Left lung (tissue), 10 donors: ENCODE measurements around the gene EML1. TPM values are rescaled to one million over a fixed set of nuclear protein-coding genes. Genes with fewer than 3 reads are reported as not detected.

Experiments used
- ATAC-seq: fragments of 200-7000 bp; cut with Tn5 transposase; one replicate; pipeline ENCODE4 v1.9.1; 2020; ENCODE audit warnings: moderate library complexity
- DNase-seq, 4 donors: peaks; one replicate each; pipeline ENCODE4 v3.0.0-alpha.2; 2013 to 2020
- H3K27ac ChIP-seq, 2 donors: fragments of 200-600 bp; sonication (generic) in 1 of 2; one replicate each; pipeline versions ENCODE4 v1.5.0 to v1.8.0; 2020 to 2021
- H3K27me3 ChIP-seq, 2 donors: fragments of 200-600 bp; sonication (generic) in 1 of 2; one replicate each; pipeline versions ENCODE4 v1.5.0 to v1.8.0; 2020 to 2021
- H3K36me3 ChIP-seq, 2 donors: fragments of 200-600 bp; sonication (generic) in 1 of 2; one replicate each; pipeline versions ENCODE4 v1.5.0 to v1.8.0; 2020 to 2021
- H3K4me1 ChIP-seq, 2 donors: fragments of 200-600 bp; one replicate each; pipeline ENCODE4 v1.8.0; 2021
- H3K4me3 ChIP-seq, 2 donors: fragments of 200-600 bp; sonication (generic) in 1 of 2; one replicate each; pipeline versions ENCODE4 v1.5.0 to v1.8.0; 2020 to 2021; ENCODE audit warnings: mild to moderate bottlenecking in 1 of 2
- H3K9me3 ChIP-seq, 2 donors: fragments of 200-600 bp; sonication (generic) in 1 of 2; one replicate each; pipeline versions ENCODE4 v1.5.0 to v1.8.0; 2020 to 2021
- intact Hi-C, 2 donors: fragments of 100-400 bp; cut with DNase I; formaldehyde crosslinking; loops; one replicate each; pipeline versions ENCODE4 v1.11.2 to v1.14.2; 2022
- polyA plus RNA-seq, 6 donors: library from polyadenylated mRNA; unstranded; fragments of 120-200 nt; gene quantifications; one replicate each; pipeline ENCODE4 v1.2.1, GENCODE V29; 2013; ENCODE audit not compliant: insufficient read length in 6 of 6
- total RNA-seq, 2 donors: library from RNA; stranded (reverse); fragmentation: NEBNext Ultra II Directional; extraction: Animal tissue kit (Norgen Biotek cat#: 25700); gene quantifications; one replicate each; pipeline ENCODE4 v1.2.1, GENCODE V29; 2021
- TF ChIP-seq, protein P1 (sequence below), 2 donors: fragments of 200-600 bp; sonication (generic) in 1 of 2; IDR thresholded peaks; one replicate each; pipeline versions ENCODE4 v1.5.0 to v1.8.0; 2021; ENCODE audit warnings: antibody characterized with exemption in 2 of 2
- donor health status: DM: no; HTN: yes; CAD: no.
- donor health status: DM: no; HTN: no; CAD: no.

Gene EML1
- total and polyA plus RNA-seq, 8 donors, result 24.6 to 48.6 (median 42.2) TPM

DNA sequence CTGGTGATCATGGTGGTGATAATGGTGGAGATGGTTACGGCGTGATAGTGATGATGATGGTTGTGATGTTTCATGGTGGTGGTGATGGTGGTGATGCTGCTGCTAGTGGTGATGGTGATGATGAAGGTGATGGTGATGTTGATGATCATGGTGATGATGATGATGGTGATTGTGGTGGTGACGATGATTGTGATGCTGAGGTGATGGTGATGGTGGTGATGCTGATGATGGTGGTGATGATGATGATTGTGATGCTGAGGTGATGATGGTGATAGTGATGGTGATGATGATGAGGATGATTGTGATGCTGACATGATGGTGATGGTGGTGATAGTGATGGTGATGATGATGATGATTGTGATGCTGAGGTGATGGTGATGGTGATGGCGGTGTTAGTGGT lies 158.8 kb downstream of the EML1 start:
- DNase-seq (no peak), ATAC-seq (no peak)
- Histone ChIP-seq H3K9me3 (no peaks in the 10 kb centered on the region), H3K36me3 (no peaks in the 10 kb centered on the region), H3K27ac (no peak overlapping the region), H3K4me3 (no peak overlapping the region), H3K4me1 (peaks cover 0 to 5% of the 10 kb centered on the region in 2 donors), H3K27me3 (peaks cover 0 to 23% of the 10 kb centered on the region in 2 donors)
- intact Hi-C loops, result no loop called here
- TF ChIP-seq, protein P1, sequence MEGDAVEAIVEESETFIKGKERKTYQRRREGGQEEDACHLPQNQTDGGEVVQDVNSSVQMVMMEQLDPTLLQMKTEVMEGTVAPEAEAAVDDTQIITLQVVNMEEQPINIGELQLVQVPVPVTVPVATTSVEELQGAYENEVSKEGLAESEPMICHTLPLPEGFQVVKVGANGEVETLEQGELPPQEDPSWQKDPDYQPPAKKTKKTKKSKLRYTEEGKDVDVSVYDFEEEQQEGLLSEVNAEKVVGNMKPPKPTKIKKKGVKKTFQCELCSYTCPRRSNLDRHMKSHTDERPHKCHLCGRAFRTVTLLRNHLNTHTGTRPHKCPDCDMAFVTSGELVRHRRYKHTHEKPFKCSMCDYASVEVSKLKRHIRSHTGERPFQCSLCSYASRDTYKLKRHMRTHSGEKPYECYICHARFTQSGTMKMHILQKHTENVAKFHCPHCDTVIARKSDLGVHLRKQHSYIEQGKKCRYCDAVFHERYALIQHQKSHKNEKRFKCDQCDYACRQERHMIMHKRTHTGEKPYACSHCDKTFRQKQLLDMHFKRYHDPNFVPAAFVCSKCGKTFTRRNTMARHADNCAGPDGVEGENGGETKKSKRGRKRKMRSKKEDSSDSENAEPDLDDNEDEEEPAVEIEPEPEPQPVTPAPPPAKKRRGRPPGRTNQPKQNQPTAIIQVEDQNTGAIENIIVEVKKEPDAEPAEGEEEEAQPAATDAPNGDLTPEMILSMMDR (IDR thresholded peaks at IDR 0.05), result no peak

DNA sequence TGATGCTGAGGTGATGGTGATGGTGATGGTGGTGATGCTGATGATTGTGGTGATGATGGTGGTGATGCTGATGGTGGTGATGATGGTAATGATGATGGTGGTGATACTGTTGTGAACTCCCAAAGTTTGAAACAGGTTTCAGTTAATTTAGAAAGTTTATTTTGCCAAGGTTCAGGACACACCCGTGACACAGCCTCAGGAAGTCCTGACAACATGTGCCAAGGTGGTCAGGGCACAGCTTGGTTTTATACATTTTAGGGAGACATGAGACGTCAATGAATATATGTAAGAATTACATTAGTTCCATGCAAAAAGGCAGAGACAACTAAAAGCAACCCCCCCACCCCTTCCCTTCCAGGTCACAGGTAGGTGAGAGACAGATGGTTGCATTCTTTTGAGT lies 159.2 kb downstream of the EML1 start:
- Histone ChIP-seq H3K4me3 (no peak overlapping the region), H3K9me3 (no peaks in the 10 kb centered on the region), H3K27ac (no peak overlapping the region), H3K27me3 (peaks cover 0 to 19% of the 10 kb centered on the region in 2 donors), H3K36me3 (no peaks in the 10 kb centered on the region), H3K4me1 (peaks cover 0 to 1% of the 10 kb centered on the region in 2 donors)
- TF ChIP-seq, protein P1 (IDR thresholded peaks at IDR 0.05), result no peak
- intact Hi-C loops, result no loop called here
- DNase-seq (no peak), ATAC-seq (no peak)

DNA sequence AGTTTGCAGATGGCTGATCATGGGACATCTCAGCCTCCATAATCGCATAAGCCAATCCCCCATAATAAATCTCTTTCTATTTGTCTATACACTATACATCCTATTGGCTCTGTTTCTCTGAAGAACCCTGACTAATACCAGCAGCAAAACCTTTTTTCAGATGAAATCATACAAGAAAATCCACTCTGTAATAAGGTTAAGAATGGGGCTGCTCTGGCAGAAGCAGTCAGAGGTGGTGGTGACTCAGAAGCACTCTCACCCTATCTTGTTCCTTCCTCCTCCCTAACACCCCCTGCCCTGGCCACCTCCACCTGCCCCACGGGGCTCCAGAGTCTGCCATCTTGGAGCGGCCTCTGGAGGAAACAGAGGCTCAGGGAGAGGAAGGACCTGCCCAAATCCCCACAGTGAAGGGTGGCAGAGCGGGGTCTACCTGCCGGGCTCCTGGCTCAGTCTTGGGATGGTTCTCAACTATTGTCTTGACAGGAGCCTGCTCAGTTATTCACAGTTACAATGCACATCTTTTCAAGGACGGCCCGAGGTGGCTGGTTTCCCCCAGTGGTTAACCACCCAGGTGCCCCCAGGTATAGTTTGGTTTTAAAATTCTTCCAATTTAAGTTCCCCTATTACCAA lies 162.7 kb downstream of the EML1 start:
- Histone ChIP-seq H3K4me3 (no peak overlapping the region), H3K27me3 (peaks cover 0 to 17% of the 10 kb centered on the region in 2 donors), H3K9me3 (no peaks in the 10 kb centered on the region), H3K27ac (no peak overlapping the region), H3K36me3 (no peaks in the 10 kb centered on the region), H3K4me1 (no peaks in the 10 kb centered on the region)
- no peak for DNase-seq
- TF ChIP-seq, protein P1 (IDR thresholded peaks at IDR 0.05), result no peak
- intact Hi-C loops, result no loop called here
- no peak for ATAC-seq

DNA sequence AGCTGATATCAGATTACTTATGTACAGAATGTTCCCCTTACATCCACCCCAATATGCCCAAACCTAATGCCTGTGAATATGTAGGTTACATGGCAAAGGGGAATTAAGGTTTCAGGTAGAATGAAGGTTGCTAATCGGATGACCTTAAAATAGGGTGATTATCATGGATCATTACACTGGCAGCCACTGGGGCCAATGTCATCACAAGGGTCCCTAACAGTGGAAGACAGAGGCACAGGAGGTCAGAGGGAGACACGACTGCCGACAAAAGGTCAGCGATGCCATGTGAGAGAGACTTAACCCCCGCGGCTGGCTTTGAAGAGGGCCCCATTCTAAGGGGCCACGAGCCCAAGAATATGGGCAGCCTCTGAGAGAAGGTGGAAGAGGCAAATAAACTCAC lies 165.2 kb downstream of the EML1 start:
- DNase-seq (no peak), ATAC-seq (no peak)
- H3K27me3 ChIP-seq, result peaks cover 0 to 25% of the 10 kb centered on the region in 2 donors
- H3K36me3 ChIP-seq, result no peaks in the 10 kb centered on the region
- no peak overlapping the region for H3K27ac ChIP-seq
- H3K4me3 ChIP-seq, result no peak overlapping the region
- no peaks in the 10 kb centered on the region for H3K4me1 ChIP-seq
- H3K9me3 ChIP-seq, result no peaks in the 10 kb centered on the region
- TF ChIP-seq, protein P1 (IDR thresholded peaks at IDR 0.05), result no peak
- intact Hi-C loops, result no loop called here

DNA sequence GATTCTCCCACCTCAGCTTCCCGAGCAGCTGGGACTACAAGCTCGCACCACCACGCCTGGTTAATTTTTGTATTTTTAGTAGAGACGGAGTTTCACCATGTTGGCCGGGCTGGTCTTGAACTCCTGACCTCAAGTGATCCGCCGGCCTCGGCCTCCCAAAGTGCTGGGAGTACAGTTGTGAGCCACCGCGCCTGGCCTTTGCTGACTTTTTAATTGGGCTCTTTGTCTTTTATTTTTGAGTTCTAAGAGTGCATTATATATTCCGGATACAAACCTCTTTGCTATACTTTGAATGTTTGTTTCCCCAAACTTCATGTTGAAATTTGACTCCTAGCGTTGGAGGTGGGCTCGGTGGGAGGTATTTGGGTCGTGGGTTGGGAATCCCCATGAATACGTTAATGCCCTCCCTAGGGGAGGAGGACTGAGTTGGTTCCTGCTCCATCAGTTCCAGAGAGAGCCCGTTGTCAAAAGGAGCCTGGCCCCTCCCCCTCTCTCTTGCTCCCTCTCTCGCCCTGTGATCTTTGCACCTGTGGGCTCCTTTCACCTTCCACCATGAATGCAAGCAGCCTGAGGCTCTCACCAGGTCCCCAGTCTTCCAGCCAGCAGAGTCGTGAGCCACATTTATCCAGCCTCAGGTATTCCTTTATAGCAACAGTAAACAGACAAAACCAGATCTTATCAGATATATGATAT lies 168.8 kb downstream of the EML1 start:
- no peaks in the 10 kb centered on the region for H3K9me3 ChIP-seq
- H3K27ac ChIP-seq, result no peak overlapping the region
- H3K36me3 ChIP-seq, result no peaks in the 10 kb centered on the region
- peaks cover 0 to 14% of the 10 kb centered on the region in 2 donors for H3K27me3 ChIP-seq
- TF ChIP-seq, protein P1 (IDR thresholded peaks at IDR 0.05), result no peak
- intact Hi-C loops, result no loop called here
- DNase-seq (no peak), ATAC-seq (no peak)
- H3K4me3 ChIP-seq, result no peak overlapping the region
- H3K4me1 ChIP-seq, result peaks cover 0 to 2% of the 10 kb centered on the region in 2 donors
